ENCODE measurements around the gene RPS25.
A peak's percentile ranks its signal among the peaks of the same experiment; 100 is the strongest.
"Not testable (repeated sequence)": the region's sequence is repeated elsewhere in the genome, so short reads cannot be mapped to it uniquely, and the experiment has no call there.

RPS25 gene

DNA sequence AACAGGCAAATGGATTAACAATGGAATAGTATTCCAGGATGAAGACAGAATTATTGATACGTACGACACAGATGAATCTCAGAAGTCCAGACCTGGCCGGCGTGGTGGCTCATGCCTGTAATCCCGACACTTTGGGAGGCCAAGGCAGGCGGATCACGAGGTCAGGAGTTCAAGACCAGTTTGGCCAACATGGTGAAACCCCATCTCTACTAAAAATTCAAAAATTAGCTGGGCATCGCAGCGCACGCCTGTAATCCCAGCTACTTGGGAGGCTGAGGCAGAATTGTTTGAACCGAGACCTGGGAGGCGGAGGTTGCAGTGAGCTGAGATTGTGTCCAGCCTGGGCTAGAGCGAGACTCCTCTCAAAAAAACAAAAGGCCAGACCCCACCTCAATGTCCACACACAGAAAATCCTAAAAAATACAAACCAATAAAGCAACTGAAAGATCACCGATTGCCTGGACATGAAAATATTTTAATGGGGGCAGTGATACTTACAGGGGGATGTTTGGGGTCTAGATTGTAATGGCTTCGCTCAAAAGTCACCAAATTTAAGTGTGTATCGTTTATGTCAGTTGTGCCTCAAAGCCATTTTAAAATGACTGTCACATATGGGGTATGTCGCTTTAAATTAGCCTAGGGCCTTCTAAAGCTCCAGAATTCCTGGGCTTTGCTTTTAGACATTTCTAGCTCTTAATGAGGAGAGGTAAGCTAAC lies 3.8 kb downstream of the RPS25 start:
- DNase-seq = no peak

DNA sequence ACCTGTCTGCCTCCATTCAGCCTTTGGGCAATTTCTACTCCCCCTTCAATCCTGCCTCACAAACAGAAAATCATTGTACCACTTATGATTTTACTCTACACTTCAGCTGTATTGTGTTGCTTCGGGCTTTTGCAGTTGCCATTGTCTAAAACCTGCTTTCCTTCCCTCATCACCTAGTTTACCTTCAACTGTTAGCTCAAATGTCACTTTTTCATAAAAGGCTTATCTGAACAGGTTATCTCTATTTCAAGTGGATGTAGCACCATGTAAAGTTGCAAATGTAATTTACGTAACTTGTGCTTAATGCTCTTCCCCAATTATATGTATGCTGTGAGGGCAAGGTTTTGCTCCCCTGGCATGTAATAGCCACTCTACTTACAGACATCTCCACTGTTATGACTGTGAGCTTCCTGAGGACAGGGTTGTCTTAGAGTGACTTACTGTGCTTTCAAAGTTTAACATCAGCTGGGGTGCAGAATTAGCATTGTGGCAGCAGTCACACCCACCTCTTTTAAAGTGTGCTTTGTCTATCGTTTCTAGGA lies 5.4 kb downstream of the RPS25 start:
- DNase-seq = no peak

DNA sequence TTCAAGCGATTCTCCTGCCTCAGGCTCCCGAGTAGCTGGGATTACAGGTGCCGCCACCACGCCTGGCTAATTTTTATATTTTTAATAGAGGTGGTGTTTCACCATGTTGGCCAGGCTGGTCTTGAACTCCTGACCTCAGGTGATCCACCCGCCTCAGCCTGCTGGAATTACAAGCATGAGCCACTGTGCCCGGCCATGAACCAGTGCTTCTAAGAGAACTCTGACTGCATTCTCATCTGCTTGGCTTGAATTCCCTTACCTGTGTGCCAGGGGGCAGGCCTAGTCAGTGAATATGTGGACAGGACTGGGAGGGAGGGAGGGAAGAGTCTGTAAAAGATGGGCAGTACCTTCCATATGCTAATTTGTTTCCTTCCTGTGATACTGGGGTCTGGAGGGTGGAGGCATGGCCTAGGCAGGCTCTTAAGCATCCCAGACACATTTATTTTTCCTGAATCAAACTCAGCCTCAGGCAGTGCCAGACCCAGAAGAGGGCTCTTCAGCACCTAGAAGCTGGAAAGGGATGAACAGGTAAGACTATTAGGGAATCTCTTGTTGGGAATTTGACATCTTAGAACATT lies 6.6 kb downstream of the RPS25 start:
- DNase-seq = no peak

DNA sequence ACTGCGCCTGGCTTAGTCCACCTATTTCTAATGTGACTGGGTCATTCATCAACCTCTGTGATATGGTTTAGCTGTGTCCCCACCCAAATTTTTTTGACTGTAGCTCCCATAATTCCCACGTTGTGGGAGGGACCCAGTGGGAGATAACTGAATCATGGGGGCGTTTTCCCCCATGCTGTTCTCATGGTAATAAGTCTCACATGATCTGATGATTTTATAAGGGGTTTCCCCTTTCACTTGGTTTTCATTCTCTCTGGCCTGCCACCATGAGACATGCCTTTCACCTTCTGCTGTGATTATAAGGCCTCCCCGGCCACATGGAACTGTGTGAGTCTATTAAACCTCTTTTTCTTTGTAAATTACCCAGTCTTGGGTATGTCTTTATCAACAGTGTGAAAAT lies 11.5 kb downstream of the RPS25 start:
- DNase-seq = no peak

DNA sequence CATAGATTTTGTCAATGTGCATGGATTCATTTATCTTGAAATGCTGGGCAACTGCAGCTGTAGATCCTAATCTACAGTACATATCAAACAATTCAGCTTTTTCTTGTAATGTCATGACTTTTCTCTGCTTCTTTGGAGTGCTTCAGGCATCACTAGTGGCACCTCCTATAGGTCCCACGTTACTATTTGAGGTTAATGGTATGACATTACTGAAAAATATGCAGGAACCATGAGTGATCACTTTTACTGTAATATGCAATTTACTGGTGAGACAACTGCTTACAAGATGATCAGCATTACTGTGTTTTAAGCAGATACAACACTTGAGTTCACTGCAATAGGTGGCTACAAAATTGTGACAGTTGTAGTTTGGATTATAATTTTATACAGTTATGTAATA lies 17.2 kb downstream of the RPS25 start:
- no peak for DNase-seq

DNA sequence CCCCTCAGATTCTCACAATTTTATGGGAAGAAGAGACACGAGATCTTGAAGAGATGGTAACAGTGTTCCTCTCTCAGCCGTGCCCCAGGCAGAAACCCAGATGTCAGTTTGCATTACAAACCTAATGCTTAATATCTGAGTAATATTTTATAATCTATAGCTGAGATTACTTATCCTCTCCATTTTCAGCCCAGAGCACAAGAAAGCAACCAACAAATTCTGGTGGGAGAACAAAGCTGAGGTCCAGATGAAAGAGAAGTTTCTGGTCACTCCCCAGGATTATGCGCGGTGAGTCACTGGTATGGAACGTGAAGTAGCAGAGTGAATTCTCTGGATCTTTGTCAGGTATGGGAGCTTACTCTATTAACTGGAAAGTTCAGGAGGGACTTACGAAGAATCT lies 19.3 kb downstream of the RPS25 start:
- no peak for DNase-seq

DNA sequence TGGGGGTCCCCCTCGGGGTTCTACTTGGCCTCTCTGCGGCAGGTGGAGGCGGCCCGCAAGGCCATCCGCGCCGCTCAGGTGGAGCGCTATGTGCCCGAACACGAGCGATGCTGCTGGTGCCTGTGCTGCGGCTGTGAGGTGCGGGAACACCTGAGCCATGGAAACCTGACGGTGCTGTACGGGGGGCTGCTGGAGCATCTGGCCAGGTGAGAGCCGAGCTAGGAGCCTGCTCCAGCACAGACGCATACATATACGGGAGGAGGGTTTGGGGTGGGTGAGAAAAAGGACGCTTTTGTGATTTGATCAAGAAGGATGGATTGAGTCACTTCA lies 19.8 kb downstream of the RPS25 start:
- peak; percentile 18 for DNase-seq

DNA sequence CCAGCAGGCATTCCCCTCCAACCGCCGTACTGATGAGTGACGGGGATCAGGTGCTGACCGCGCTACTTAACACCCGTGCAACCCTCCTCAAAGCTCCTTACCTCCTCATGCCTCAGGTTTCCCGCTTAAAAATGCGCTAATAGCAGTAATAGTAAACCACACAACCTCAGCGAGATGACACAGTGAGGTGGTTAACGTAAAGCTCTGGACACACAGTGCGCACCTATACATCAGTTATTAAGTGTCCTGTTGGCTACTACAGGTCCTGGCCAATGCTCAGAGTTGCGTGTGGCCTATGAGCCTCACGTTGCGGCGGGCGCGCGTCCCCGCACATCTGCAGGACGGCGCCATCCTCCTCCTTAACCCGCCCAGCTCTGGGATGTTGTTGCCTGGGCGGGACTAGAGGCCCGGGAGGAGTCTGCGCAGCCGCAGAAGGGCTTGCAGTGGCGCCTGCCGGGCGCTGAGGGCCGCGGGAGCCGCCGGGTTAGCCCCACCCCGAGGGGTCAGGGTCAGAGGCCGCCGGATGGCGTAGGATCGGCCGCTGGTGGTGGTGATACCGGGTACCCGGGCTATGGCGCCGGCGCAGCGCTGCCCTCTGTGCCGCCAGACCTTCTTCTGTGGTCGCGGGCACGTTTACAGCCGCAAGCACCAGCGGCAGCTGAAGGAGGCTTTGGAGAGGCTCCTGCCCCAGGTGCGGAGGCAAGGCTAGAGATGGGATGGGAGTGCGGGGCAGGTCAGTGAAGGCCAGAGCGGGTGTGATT lies 20.3 kb downstream of the RPS25 start, which contains the start of gene CENATAC:
Gene CENATAC, plus strand, starts transcription at position 512 of the 761 bp plus-strand sequence. Its CDS starts 60 bp downstream, at position 572.
- peak; percentile 98 for DNase-seq

DNA sequence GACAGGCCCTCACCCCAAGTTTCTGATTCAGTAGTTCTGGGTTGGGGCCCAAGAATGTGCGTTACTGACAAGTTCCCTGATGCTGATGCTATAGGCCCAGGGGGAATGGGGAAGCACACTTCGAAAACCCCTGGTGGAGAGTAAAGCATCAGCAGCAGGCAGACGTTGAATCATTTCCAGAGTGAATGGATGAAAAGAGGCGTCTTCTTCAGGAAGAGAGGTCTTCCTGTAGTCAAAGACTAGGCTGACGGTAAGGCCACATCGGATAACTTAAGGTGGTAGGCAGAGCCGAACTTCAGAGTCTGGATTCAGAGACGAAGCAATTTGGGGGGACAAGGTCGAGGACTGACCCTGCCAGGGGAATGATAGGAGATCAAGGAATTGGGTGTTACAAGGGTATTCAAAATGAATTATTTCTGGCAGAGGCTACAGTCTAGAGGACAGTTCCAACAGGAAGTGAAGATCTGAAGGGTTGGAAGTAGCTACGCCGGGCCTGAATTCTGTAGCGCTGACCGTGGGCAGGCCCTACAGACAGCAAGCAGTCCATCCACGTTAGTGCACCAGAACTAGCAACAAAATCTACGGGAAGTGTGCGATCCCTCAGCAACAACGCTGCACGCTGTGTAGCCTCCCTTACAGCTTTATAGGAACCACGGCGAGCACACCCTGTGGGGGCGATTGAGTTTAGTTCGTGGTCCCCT lies 21.1 kb downstream of the RPS25 start:
- DNase-seq = no peak

DNA sequence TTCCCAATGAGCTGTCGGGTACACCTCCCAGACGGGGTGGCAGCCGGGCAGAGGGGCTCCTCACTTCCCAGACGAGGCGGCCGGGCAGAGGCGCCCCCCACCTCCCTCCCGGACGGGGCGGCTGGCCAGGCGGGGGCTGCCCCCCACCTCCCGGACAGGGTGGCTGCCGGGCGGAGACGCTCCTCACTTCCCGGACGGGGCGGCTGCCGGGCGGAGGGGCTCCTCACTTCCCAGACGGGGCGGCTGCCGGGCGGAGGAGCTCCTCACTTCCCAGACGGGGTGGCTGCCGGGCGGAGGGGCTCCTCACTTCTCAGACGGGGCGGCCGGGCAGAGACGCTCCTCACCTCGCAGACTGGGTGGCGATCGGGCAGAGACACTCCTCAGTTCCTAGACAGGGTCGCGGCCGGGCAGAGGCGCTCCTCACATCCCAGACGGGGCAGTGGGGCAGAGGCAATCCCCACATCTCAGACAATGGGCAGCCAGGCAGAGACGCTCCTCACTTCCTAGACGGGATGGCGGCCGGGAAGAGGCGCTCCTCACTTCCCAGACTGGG lies 26.6 kb downstream of the RPS25 start:
- DNase-seq = not testable (repeated sequence)

DNA sequence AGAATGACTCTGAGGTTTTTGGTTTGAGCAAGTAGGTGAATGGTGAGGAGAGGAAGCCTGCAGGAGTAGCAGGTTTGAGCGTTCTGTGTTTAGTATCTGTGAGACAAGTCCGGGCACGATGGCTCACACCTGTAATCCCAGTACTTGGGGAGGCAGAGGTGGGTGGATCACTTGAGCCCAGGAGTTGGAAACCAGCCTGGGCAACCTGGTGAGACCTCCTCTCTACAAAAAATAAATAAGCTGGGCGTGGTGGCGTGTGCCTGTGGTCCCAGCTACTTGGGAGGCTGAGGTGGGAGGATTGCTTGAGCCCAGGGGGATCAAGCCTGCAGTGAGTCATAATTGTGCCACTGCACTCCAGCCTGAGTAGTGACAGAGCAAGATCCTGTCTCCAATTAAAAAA lies 29.9 kb downstream of the RPS25 start:
- DNase-seq = peak; percentile 46

DNA sequence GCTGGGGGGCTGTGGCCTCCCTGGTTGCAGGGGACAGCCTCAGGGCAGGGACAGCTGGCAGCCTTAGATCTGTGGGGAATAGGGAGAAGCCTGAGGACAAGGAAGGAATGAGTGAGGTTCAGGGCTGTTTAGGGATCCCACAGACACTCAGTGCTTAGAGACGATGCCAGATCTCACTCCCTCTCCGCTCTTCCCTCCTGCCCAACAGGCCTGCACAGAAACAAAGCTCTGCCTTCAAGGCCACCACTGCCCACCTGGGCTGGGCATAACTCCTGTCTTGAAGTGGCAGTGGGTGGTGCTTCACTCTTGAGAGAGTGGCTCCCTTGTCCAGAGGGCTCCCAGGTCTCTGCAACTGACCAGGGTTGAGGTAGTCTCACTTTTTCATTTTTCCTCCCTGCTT lies 33.3 kb downstream of the RPS25 start:
- no peak for DNase-seq

DNA sequence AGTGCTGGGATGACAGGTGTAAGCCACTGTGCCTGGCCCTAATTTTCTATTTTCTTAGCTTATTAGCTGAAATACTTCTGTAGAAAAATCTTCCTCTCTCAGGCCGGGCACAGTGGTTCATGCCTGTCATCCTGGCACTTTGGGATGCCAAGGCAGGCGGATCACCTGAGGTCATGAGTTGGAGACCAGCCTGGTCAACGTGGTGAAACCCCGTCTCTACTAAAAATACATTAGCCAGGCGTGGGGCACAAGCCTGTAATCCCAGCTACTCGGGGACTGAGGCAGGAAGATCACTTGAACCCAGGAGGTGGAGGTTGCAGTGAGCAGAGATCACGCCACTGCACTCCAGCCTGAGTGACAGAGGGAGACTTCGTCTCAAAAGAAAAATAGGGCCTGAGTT lies 33.8 kb downstream of the RPS25 start:
- DNase-seq = not testable (repeated sequence)

DNA sequence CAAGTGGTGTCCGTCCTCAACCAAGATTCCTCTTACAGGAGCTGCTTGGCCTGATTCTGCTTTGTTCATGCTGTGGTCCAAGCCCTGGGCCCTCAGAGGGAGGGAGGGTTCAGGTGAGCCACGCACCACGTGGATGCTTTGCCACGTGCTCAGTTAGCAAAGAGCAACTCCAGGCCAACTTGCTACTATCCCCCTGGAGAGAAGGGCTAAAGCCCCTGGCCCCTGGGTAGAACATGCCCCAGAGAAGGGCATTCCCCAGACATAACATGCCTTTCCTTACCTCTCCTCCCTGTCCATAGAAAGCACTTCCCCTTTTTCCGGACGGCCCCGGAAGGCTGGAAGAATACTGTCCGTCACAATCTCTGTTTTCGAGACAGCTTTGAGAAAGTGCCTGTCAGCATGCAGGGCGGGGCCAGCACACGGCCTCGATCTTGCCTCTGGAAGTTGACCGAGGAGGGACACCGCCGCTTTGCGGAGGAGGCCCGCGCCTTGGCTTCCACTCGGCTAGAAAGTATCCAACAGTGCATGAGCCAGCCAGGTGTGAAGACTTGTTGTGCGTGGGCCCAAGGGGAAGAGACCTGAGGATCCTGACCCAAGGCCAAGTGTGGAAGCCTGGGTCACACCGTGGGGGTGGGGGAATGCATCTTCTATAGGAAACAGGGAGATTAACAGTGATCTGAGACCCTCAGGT lies 37.8 kb downstream of the RPS25 start:
- no peak for DNase-seq

DNA sequence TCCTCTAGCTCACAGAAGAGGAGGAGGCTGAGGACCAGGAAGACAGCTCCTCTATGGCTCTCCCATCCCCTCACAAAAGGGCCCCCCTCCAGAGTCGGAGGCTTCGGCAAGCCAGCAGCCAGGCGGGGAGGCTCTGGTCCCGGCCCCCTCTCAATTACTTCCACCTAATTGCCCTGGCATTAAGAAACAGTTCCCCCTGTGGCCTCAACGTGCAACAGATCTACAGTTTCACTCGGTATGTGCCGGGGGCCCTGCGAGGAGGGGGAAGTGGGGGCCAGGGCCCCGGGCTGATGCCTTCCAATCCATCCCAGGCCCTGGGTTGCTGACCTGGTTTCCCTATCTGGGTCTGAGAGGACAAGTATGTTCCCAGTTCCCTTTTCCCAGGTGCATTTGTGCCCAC lies 38.7 kb downstream of the RPS25 start:
- no peak for DNase-seq

DNA sequence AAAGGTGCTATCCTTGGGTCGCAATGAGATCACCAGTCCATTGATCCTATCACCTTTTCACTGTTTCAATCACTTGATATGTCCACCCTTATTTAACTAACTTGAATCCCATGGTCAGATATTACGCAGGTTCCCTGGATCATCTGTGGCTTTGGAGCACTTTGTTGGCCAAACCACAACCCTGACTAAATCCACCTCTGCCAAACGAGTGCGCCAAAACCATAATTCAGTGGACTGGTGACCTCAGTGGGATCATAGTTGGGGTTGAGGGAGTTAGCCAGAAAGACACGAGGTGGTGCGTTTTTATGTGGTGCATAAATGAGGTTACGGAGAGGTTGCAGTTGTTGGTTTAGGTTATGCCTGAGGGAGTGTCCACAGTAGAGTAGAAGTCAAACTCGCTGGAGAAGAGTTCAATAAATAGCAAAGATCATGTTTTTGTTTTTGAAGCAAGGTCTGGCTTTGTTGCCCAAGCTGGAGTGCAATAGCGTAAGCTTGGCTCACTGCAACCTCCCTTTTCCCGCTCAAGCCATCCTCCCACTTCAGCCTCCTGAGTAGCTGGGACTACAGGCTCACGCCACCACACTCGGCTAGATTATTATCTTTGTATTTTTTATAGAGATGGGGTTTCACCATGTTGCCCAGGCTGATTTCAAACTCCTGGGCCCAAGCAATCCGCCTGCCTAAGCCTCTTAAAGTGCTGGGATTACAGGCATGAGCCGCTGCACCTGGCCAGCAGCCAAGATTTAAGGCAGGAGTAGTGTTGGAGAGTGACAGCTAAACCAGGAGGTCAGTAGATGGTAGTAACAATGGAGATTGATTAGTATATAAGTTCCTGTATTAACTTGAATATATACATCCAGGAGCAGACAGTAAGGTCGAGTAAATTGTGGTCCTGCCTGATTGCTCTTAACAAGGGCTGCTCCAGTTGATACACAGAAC lies 42.1 kb downstream of the RPS25 start:
- peak; percentile 42 for DNase-seq

DNA sequence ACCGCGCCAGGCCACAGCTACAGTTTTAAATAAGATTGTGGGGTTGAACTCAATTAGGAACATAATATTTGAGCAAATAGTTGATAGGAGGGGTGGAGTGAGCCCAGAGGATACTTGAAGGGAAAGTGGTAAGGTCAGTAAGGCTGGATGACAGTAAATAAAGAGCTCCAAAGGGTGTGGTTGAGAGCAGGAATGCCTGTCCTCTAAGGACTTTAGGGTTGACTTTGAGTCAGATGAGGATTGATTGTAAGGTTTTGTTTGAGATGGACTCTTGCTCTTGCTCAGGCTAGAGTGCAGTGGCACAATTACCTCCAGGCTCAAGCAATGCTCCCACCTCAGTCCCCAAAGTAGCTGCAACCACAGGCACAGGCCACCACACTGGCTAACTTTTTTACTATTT lies 44.2 kb downstream of the RPS25 start:
- no peak for DNase-seq

DNA sequence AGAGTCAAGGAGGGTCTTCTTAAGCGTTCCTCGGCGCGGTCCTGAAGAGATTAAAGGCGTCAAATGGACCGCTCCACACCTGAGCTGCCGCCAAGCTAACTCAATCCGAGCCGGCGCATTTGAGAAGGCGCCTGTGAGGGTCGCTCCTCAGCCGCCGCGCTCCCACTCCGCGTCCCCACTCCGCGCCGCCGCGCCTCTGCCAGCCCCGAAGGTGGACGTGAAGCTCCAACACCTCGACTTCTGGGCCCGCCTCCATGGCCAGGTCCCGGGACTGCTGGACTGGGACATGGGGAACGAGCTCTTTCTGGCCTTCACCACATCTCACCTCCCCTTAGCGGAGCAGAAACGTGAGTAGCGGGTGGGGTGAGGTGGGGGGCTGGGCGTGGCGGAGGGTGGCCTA lies 46.5 kb downstream of the RPS25 start, which contains the start of gene FOXR1:
Gene FOXR1, plus strand, starts transcription at position 116 of the 400 bp plus-strand sequence. Its CDS starts 171 bp downstream, at position 287.
- no peak for DNase-seq

DNA sequence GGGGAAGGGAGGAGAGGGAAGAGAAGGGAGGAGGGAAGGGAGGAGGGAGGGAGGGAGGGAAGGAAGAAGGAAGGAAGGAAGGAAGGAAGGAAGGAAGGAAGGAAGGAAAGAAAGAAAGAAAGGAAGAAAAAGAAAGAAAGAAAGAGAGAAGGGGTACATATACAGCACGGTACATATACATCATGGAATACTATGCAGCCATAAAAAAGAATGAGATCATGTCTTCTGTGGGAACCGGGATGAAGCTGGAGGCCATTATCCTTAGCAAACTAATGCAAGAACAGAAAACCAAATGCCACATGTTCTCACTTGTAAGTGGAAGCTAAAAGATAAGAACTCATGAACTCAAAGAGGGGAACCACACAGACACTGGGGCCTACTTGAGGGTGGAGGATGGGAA lies 48.6 kb downstream of the RPS25 start:
- DNase-seq = not testable (repeated sequence)

Data from NCI-H1105 (cell line).